22Rv1 (cell line): Measurements from ENCODE around the gene MBTD1.
"Not testable (repeated sequence)": the region's sequence is repeated elsewhere in the genome, so short reads cannot be mapped to it uniquely, and the experiment has no call there.

Source experiments
- H3K27ac ChIP-seq: fragments of 450-650 bp; 2 replicates; pipeline ENCODE4 v1.5.1; 2017
- ZFX ChIP-seq: fragments of 450-650 bp; IDR thresholded peaks from 2 replicates; pipeline ENCODE4 v1.6.1; 2017; ENCODE audit warnings: antibody characterized with exemption, borderline replicate concordance
- TF ChIP-seq, protein P1 (sequence below): fragments of 450-650 bp; IDR thresholded peaks from 2 replicates; pipeline ENCODE4 v1.5.1; 2017; ENCODE audit warnings: mild to moderate bottlenecking

The MBTD1 gene

DNA sequence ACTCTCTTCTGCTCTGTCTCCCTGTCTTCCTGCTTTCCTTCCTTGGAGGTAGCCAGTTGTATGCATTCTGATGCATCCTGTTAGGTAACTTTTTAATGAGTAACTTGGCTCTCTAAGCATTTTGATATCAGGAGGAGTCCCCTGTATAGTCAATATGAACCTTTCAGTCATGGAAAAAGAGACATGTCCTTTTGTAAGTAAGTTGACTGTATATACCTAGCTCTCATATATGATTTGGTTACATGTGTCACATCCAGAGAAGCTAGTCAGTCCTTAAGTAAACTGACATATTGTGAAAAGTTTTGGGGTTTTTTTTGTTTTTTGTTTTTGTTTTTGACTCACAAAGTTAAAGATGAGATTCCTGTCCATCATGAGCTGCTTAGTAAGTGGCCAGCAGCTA, 19.3 kb upstream of the MBTD1 start:
- TF ChIP-seq ZFX, result no peak
- TF ChIP-seq, protein P1, sequence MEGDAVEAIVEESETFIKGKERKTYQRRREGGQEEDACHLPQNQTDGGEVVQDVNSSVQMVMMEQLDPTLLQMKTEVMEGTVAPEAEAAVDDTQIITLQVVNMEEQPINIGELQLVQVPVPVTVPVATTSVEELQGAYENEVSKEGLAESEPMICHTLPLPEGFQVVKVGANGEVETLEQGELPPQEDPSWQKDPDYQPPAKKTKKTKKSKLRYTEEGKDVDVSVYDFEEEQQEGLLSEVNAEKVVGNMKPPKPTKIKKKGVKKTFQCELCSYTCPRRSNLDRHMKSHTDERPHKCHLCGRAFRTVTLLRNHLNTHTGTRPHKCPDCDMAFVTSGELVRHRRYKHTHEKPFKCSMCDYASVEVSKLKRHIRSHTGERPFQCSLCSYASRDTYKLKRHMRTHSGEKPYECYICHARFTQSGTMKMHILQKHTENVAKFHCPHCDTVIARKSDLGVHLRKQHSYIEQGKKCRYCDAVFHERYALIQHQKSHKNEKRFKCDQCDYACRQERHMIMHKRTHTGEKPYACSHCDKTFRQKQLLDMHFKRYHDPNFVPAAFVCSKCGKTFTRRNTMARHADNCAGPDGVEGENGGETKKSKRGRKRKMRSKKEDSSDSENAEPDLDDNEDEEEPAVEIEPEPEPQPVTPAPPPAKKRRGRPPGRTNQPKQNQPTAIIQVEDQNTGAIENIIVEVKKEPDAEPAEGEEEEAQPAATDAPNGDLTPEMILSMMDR, result no peak
- no peak overlapping the region for H3K27ac ChIP-seq

DNA sequence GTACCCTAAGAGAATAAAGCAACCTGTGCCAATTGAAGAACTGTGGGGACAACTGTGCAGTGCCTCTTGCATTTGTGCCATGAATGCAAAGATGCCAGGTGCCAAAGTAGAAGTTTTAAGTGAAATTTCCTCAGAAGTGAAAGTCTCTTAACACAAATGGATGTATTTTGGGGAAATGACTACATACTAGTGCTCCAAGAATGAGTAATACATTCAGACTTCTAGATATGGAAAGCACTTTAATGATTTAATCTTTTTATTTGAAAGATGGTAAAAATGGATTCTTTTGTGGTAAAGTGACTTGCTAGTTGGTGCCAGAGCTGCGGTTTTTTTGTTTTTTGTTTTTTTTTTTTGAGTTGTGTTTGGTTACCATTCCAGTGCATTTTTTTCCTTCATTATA, 15.5 kb upstream of the MBTD1 start:
- TF ChIP-seq, protein P1, result no peak
- TF ChIP-seq ZFX, result no peak
- no peak overlapping the region for H3K27ac ChIP-seq

DNA sequence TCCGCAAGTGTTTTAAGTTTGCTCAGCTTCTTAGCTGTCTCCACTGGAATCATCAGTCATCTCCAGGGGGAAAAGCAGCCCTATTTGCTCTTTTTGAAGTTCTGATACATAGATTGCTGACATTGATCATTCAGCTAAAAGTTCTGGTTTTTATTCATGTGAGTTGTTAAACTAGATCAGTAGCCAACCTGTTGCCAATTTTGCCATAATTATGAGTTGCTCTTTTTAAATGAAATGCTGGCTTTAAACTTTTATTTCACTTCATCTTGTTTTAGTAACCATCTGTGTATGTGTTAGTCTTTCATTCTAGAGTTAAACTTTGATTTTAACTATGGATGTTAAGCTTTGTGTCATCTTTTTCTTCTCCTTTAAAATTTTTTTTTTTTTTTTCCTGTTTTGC, 13.0 kb upstream of the MBTD1 start:
- TF ChIP-seq, protein P1, result no peak
- no peak for TF ChIP-seq ZFX
- H3K27ac ChIP-seq, result no peak overlapping the region

DNA sequence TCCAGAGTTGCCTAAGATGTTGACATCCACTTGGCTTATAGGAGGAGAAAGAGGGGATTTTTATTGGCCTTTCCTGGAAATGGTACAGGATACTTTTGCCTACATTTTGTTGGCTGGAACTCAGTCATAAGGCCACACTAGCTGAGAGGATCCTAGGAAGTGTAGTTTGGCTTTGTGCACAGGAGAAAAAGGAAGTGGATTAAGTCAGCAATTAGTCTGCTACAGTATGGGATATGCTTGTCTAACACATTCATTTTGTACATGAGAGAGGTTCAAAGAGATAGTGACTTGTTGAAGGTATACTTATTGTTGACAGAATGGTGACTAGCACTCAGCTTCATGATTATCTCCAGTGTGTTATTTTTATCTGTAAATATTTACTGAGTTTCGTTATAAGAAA, 10.8 kb upstream of the MBTD1 start:
- TF ChIP-seq ZFX, result no peak
- TF ChIP-seq, protein P1, result no peak
- no peak overlapping the region for H3K27ac ChIP-seq

DNA sequence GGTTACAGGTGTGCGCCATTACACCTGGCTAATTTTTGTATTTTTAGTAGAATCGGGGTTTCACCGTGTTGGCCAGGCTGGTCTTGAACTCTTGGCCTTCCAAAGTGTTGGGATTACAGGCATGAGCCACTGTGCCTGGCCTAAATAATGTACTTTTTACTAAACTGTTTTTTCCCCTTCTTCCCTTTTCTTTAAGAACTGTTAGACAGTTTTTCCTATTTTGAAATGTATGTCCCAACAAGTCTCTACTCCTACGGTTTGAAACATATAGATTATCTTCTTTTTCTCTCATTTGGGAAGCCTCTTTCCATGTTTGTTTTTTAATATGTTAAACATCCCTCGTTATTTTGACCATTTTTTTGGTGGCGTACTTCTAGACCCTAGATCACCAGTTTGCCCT, 10.1 kb upstream of the MBTD1 start:
- TF ChIP-seq, protein P1, result no peak
- no peak for TF ChIP-seq ZFX
- H3K27ac ChIP-seq, result no peak overlapping the region

DNA sequence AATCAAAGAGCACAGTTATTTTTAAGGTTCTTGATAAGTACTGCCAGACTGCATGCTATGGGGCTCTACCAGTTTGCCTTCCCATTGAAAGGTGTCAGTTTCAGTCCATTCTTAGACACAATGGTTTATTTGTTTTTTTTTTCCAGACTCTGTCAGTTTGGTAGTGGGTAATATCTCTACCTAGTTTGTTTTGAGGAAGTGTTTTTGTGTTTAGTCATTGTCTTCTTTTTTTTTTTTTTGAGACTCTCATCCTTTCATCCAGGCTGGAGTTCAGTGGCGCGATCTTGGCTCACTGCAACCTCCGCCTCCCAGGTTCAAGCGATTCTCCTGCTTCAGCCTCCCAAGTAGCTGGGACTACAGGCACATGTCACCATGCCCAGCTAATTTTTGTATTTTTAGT, 4.6 kb upstream of the MBTD1 start:
- H3K27ac ChIP-seq, result not testable (repeated sequence)

DNA sequence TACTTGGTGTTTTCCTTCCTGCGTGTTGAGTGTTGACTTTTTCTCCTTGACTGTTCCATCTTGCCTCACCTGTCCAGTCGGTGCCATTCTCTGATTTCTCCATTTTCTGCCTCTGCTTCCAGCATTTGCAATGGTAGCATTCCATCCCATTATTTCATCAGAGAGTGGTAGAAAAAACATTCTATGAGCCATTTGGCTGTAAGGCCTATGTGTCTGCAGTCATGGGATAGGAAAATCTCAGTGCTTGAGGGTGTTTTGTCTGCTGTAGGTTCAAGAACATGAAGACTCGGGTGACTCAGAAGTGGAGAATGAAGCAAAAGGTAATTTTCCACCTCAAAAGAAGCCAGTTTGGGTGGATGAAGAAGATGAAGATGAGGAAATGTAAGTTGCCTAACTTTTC, 3.2 kb upstream of the MBTD1 start:
- TF ChIP-seq ZFX, result no peak
- TF ChIP-seq, protein P1, result no peak

More for the DNA sequence above, 3.2 kb upstream of the MBTD1 start:
- no peak overlapping the region for H3K27ac ChIP-seq
